C4-2B (cell line): Measurements from ENCODE around the gene ESRRG.

Source experiments
- CTCF ChIP-seq: fragments of 450-650 bp; conservative IDR thresholded peaks from 2 replicates; pipeline ENCODE4 v1.5.1; 2017; ENCODE audit warnings: mild to moderate bottlenecking
- ZFX ChIP-seq: fragments of 450-650 bp; IDR thresholded peaks from 2 replicates; pipeline ENCODE4 v1.6.1; 2017

- no peak for TF ChIP-seq CTCF
- TF ChIP-seq ZFX: no peak
Observed at GRCh38 chr1:216686860-216687766, 36.1 kb downstream of the ESRRG start.
